Urinary bladder (tissue), 2 donors: ENCODE data around the gene GABRR3. TPM values are rescaled to one million over a fixed set of nuclear protein-coding genes. Genes with fewer than 3 reads are reported as not detected.

Source experiments
- polyA plus RNA-seq: library from polyadenylated mRNA; stranded (reverse); fragments of 200-250 nt; gene quantifications from one replicate; pipeline ENCODE4 v1.2.3, GENCODE V29; 2013
- total RNA-seq: library from RNA; depleted of rRNA; stranded (reverse); fragments of >200 nt; gene quantifications from one replicate; pipeline ENCODE4 v1.2.3, GENCODE V29; 2014
- donor health status: healthy.

Gene GABRR3
- total and polyA plus RNA-seq, 2 donors = 0.01 to 0.11 TPM

Other genes with a start within 250 kb of the GABRR3 start
- gene CRYBG3, start 213.3 kb downstream of the GABRR3 start, total RNA-seq = 67.5 TPM
- 16.2 TPM for gene CRYBG3, start 213.3 kb downstream of the GABRR3 start, polyA plus RNA-seq
- 44.7 TPM for gene RIOX2, start 62.9 kb downstream of the GABRR3 start, total RNA-seq
- gene RIOX2, start 62.9 kb downstream of the GABRR3 start, polyA plus RNA-seq = 15.0 TPM
- not detected for gene OR5AC2, start 51.9 kb upstream of the GABRR3 start, total RNA-seq
- gene OR5AC2, start 51.9 kb upstream of the GABRR3 start, polyA plus RNA-seq = not detected
- not detected for gene OR5H1, start 95.4 kb upstream of the GABRR3 start, total RNA-seq
- gene OR5H1, start 95.4 kb upstream of the GABRR3 start, polyA plus RNA-seq = not detected
- gene OR5H14, start 112.2 kb upstream of the GABRR3 start, total RNA-seq = not detected
- gene OR5H14, start 112.2 kb upstream of the GABRR3 start, polyA plus RNA-seq = not detected
- not detected for gene OR5H15, start 131.4 kb upstream of the GABRR3 start, total RNA-seq
- gene OR5H15, start 131.4 kb upstream of the GABRR3 start, polyA plus RNA-seq = not detected
- not detected for gene OR5H6, start 228.9 kb upstream of the GABRR3 start, total RNA-seq
- not detected for gene OR5H6, start 228.9 kb upstream of the GABRR3 start, polyA plus RNA-seq
- not detected for gene OR5H2, start 247.2 kb upstream of the GABRR3 start, total RNA-seq
- gene OR5H2, start 247.2 kb upstream of the GABRR3 start, polyA plus RNA-seq = not detected